Activated CD8-positive, alpha-beta memory T cell treated with anti-CD3 and anti-CD28 coated beads, Interleukin-2, amount 10 ng/mL, durations not matched to agents 7 days and 5 days (primary cell): ENCODE results near the gene IFI44. TPM values are rescaled to one million over a fixed set of nuclear protein-coding genes. Genes with fewer than 3 reads are reported as not detected.
A peak's percentile ranks its signal among the peaks of the same experiment; 100 is the strongest.

Experiments used
- ATAC-seq: fragments of 150-1000 bp; cut with Tn5 transposase; one replicate; pipeline ENCODE4 v1.10.0; 2021; ENCODE audit warnings: moderate library complexity
- CTCF ChIA-PET: fragments of 350-600 bp; sonication (Branson Sonifier 250); formaldehyde crosslinking; loops from one replicate; lab custom pipeline; 2021; ENCODE audit warnings: antibody characterized with exemption; lab: Charles Lee
- DNase-seq: peaks from one replicate; pipeline ENCODE4 v3.0.0-alpha.2; 2020
- H3K27ac Mint-ChIP-seq: one replicate; pipeline ENCODE4 v1.8.0; 2021; ENCODE audit warnings: mild to moderate bottlenecking, mixed read lengths
- H3K27me3 Mint-ChIP-seq: one replicate; pipeline ENCODE4 v1.8.0; 2021; ENCODE audit warnings: mixed read lengths
- H3K36me3 Mint-ChIP-seq: one replicate; pipeline ENCODE4 v1.8.0; 2021; ENCODE audit warnings: mild to moderate bottlenecking, mixed read lengths
- H3K4me1 Mint-ChIP-seq: one replicate; pipeline ENCODE4 v1.8.0; 2021; ENCODE audit warnings: mixed read lengths
- H3K4me3 Mint-ChIP-seq: one replicate; pipeline ENCODE4 v1.8.0; 2021; ENCODE audit warnings: mild to moderate bottlenecking, moderate library complexity, mixed read lengths
- H3K9me3 Mint-ChIP-seq: one replicate; pipeline ENCODE4 v1.8.0; 2022; ENCODE audit warnings: low read depth, mixed read lengths
- total RNA-seq, 2 experiments: library from RNA; stranded (reverse); gene quantifications; one replicate each; pipeline ENCODE4 v1.2.3, GENCODE V29; 2021

The IFI44 gene
- total RNA-seq, 2 experiments from 2014 or later = 155 to 367 TPM

GRCh38 chr1:78624035-78624434, 25.6 kb upstream of the IFI44 start:
- Mint-ChIP-seq H3K4me3 (peak overlapping the region; percentile 93), H3K4me1 (peaks cover 46% of the 10 kb centered on the region), H3K9me3 (no peaks in the 10 kb centered on the region), H3K27me3 (no peaks in the 10 kb centered on the region), H3K27ac (peak overlapping the region; percentile 96), H3K36me3 (peaks cover 80% of the 10 kb centered on the region)
- ATAC-seq = no peak
- CTCF ChIA-PET = interaction anchor here (0.9 kb wide), 2 partner anchors 20 to 26 kb away, joined by 3 read pairs; partner anchors contain the start of gene IFI44
- no peak for DNase-seq

GRCh38 chr1:78627321-78627720, 22.3 kb upstream of the IFI44 start:
- no peaks in the 10 kb centered on the region for H3K27me3 Mint-ChIP-seq
- CTCF ChIA-PET = interaction anchor here (0.8 to 1.5 kb wide), 2 partner anchors 10 to 22 kb away, joined by 3 to 5 read pairs; partner anchors contain the start of gene IFI44
- peaks cover 53% of the 10 kb centered on the region for H3K4me1 Mint-ChIP-seq
- ATAC-seq (no peak), DNase-seq (no peak)
- H3K27ac Mint-ChIP-seq = peak overlapping the region; percentile 67
- peaks cover 82% of the 10 kb centered on the region for H3K36me3 Mint-ChIP-seq
- no peaks in the 10 kb centered on the region for H3K9me3 Mint-ChIP-seq
- H3K4me3 Mint-ChIP-seq = peak overlapping the region; percentile 93

DNA sequence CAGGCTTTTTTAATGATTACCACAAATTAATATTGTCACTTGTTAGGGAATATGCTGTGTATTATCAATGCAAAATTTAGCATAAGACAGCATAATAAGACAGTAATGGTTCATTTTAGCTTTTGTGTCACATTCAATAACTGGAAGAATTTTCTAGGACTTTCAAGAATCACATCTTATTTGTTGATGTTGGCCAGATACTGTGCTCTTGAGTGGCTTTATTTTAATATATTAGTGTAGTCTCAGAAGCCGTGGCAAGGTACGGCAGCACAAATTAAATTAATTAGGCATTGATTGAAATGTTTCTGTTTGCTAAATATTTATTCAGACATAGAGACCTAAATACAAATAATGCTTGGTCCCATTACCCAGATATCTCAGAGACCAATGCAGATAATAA, 19.0 kb upstream of the IFI44 start:
- no peaks in the 10 kb centered on the region for H3K27me3 Mint-ChIP-seq
- H3K36me3 Mint-ChIP-seq = peaks cover 77% of the 10 kb centered on the region
- H3K9me3 Mint-ChIP-seq = no peaks in the 10 kb centered on the region
- DNase-seq (no peak), ATAC-seq (no peak)
- no peak overlapping the region for H3K4me3 Mint-ChIP-seq
- H3K4me1 Mint-ChIP-seq = peaks cover 56% of the 10 kb centered on the region
- no peak overlapping the region for H3K27ac Mint-ChIP-seq
- CTCF ChIA-PET = no interaction called here

GRCh38 chr1:78633209-78633608, 16.4 kb upstream of the IFI44 start:
- no peak for DNase-seq
- peak; percentile 23 for ATAC-seq
- CTCF ChIA-PET = no interaction called here
- Mint-ChIP-seq H3K4me3 (no peak overlapping the region), H3K27me3 (no peaks in the 10 kb centered on the region), H3K27ac (peak overlapping the region; percentile 20), H3K36me3 (peaks cover 77% of the 10 kb centered on the region), H3K4me1 (peaks cover 57% of the 10 kb centered on the region), H3K9me3 (no peaks in the 10 kb centered on the region)

DNA sequence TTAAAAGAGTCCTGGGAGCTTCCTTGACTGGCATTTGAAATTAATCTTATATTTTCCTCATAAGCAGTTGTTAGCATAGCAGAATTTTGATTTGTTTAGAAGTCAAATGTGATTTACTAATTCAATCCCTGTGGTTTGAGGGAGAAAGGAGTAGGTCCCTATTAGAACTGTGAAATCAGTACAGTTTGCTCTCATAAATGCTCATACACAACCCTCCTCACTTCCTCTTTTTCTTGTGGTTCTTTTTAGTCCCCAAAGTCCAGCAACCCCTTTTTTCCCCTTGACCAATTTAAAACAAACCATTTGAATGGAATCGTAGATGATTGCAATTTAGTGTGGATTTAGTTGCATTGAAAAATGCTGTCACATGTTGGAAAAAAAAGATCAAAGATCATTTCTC, 9.2 kb upstream of the IFI44 start:
- no peak for DNase-seq
- Mint-ChIP-seq H3K4me3 (no peak overlapping the region), H3K27ac (no peak overlapping the region), H3K9me3 (no peaks in the 10 kb centered on the region), H3K36me3 (peaks cover 94% of the 10 kb centered on the region), H3K4me1 (peaks cover 68% of the 10 kb centered on the region), H3K27me3 (no peaks in the 10 kb centered on the region)
- ATAC-seq = no peak
- CTCF ChIA-PET = no interaction called here

DNA sequence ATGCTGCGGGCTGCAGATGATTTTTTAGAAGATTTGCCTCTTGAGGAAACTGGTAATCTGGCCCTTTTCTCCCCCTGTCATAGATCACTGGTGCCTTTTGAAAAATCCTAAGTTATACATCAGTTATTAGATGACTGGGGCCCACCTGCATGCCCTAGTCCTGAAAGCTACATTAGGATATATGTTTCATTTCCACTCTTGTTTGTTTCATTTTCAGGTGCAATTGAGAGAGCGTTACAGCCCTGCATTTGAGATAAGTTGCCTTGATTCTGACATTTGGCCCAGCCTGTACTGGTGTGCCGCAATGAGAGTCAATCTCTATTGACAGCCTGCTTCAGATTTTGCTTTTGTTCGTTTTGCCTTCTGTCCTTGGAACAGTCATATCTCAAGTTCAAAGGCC, 8.1 kb upstream of the IFI44 start:
- DNase-seq (no peak), ATAC-seq (no peak)
- H3K4me3 Mint-ChIP-seq = no peak overlapping the region
- H3K9me3 Mint-ChIP-seq = peaks cover 10% of the 10 kb centered on the region
- H3K4me1 Mint-ChIP-seq = peaks cover 74% of the 10 kb centered on the region
- H3K27me3 Mint-ChIP-seq = no peaks in the 10 kb centered on the region
- peak overlapping the region; percentile 54 for H3K27ac Mint-ChIP-seq
- H3K36me3 Mint-ChIP-seq = peaks cover 98% of the 10 kb centered on the region
- CTCF ChIA-PET = no interaction called here

DNA sequence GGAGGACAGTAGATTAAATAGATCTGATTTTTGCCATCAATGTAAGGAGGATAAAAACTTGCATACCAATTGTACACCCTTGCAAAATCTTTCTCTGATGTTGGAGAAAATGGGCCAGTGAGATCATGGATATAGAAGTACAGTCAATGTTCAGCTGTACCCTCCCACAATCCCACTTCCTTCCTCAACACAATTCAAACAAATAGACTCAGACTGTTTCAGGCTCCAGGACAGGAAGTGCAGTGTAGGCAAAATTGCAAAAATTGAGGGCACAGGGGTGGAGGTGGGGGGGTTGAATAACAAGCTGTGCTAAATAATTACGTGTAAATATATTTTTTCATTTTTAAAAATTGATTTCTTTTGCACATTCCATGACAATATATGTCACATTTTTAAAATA, 3.9 kb upstream of the IFI44 start:
- ATAC-seq (peak; percentile 54), DNase-seq (peak; percentile 46)
- H3K36me3 Mint-ChIP-seq = peaks cover 92% of the 10 kb centered on the region

GRCh38 chr1:78647238-78647637, 2.4 kb upstream of the IFI44 start:
- peaks cover 24% of the 10 kb centered on the region for H3K9me3 Mint-ChIP-seq
- H3K27ac Mint-ChIP-seq = peak overlapping the region; percentile 35
- H3K4me3 Mint-ChIP-seq = no peak overlapping the region
- peaks cover 93% of the 10 kb centered on the region for H3K36me3 Mint-ChIP-seq
- peaks cover 62% of the 10 kb centered on the region for H3K4me1 Mint-ChIP-seq
- no peaks in the 10 kb centered on the region for H3K27me3 Mint-ChIP-seq
- DNase-seq (no peak), ATAC-seq (no peak)
- CTCF ChIA-PET = interaction anchor here (1.4 to 1.9 kb wide), 3 partner anchors 8 to 30 kb away, joined by 3 to 5 read pairs (median 4); partner anchors contain the start of gene IFI44L

More for the DNA sequence above, 3.9 kb upstream of the IFI44 start:
- Mint-ChIP-seq H3K4me1 (peaks cover 66% of the 10 kb centered on the region), H3K27me3 (no peaks in the 10 kb centered on the region), H3K27ac (peak overlapping the region; percentile 68), H3K4me3 (no peak overlapping the region), H3K9me3 (peaks cover 24% of the 10 kb centered on the region)
- CTCF ChIA-PET = interaction anchor here (0.9 to 1.9 kb wide), 2 partner anchors 24 to 25 kb away, joined by 3 to 4 read pairs; partner anchors contain the start of gene IFI44L

DNA sequence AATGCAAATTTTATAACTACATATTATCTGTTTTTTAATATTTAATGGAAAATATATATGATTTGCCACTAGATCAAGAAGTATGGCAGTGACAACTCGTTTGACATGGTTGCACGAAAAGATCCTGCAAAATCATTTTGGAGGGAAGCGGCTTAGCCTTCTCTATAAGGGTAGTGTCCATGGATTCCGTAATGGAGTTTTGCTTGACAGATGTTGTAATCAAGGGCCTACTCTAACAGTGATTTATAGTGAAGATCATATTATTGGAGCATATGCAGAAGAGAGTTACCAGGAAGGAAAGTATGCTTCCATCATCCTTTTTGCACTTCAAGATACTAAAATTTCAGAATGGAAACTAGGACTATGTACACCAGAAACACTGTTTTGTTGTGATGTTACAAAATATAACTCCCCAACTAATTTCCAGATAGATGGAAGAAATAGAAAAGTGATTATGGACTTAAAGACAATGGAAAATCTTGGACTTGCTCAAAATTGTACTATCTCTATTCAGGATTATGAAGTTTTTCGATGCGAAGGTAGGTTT, 556 bp downstream of the IFI44 start:
- Mint-ChIP-seq H3K4me1 (peaks cover 55% of the 10 kb centered on the region), H3K9me3 (peaks cover 24% of the 10 kb centered on the region), H3K27me3 (no peaks in the 10 kb centered on the region), H3K27ac (peak overlapping the region; percentile 86), H3K36me3 (peaks cover 85% of the 10 kb centered on the region), H3K4me3 (peak overlapping the region; percentile 87)
- ATAC-seq (no peak), DNase-seq (no peak)
- CTCF ChIA-PET = interaction anchor here (1.0 to 1.3 kb wide), 3 partner anchors 23 to 29 kb away, joined by 3 to 4 read pairs (median 3); partner anchors contain the start of gene IFI44L

- DNase-seq (peak; percentile 58), ATAC-seq (peak; percentile 45)
- H3K4me1 Mint-ChIP-seq = peaks cover 55% of the 10 kb centered on the region
- CTCF ChIA-PET = interaction anchor here (0.8 kb wide), 1 partner anchor 23 kb away, joined by 3 read pairs; no protein-coding TSS in a partner anchor
- H3K9me3 Mint-ChIP-seq = peaks cover 18% of the 10 kb centered on the region
- H3K27me3 Mint-ChIP-seq = no peaks in the 10 kb centered on the region
- H3K27ac Mint-ChIP-seq = peak overlapping the region; percentile 86
- peak overlapping the region; percentile 87 for H3K4me3 Mint-ChIP-seq
- peaks cover 85% of the 10 kb centered on the region for H3K36me3 Mint-ChIP-seq
Observed at GRCh38 chr1:78651241-78651640, 1.6 kb downstream of the IFI44 start.

GRCh38 chr1:78652019-78652560, 2.5 kb downstream of the IFI44 start:
- peaks cover 81% of the 10 kb centered on the region for H3K36me3 Mint-ChIP-seq
- H3K27me3 Mint-ChIP-seq = no peaks in the 10 kb centered on the region
- peak overlapping the region; percentile 86 for H3K27ac Mint-ChIP-seq
- DNase-seq = no peak
- H3K9me3 Mint-ChIP-seq = peaks cover 12% of the 10 kb centered on the region
- peak overlapping the region; percentile 87 for H3K4me3 Mint-ChIP-seq
- peaks cover 54% of the 10 kb centered on the region for H3K4me1 Mint-ChIP-seq
- no peak for ATAC-seq
- CTCF ChIA-PET = interaction anchor here (1.0 kb wide), 1 partner anchor 35 kb away, joined by 3 read pairs; no protein-coding TSS in a partner anchor

- Mint-ChIP-seq H3K4me1 (peaks cover 65% of the 10 kb centered on the region), H3K4me3 (no peak overlapping the region), H3K36me3 (peaks cover 75% of the 10 kb centered on the region), H3K27me3 (no peaks in the 10 kb centered on the region), H3K9me3 (no peaks in the 10 kb centered on the region), H3K27ac (peak overlapping the region; percentile 37)
- no peak for DNase-seq
- no peak for ATAC-seq
- CTCF ChIA-PET = no interaction called here
Observed at GRCh38 chr1:78658901-78659300, 9.3 kb downstream of the IFI44 start.

- CTCF ChIA-PET = interaction anchor here (1.0 to 1.3 kb wide), 2 partner anchors 37 to 43 kb away, joined by 3 to 4 read pairs; no protein-coding TSS in a partner anchor
- ATAC-seq (no peak), DNase-seq (no peak)
- Mint-ChIP-seq H3K4me1 (peaks cover 40% of the 10 kb centered on the region), H3K27me3 (no peaks in the 10 kb centered on the region), H3K9me3 (no peaks in the 10 kb centered on the region), H3K36me3 (peaks cover 52% of the 10 kb centered on the region), H3K4me3 (no peak overlapping the region), H3K27ac (no peak overlapping the region)
Observed at GRCh38 chr1:78663923-78664322, 14.3 kb downstream of the IFI44 start.
